ENCODE results near the gene C5.
"Not testable (repeated sequence)": the region's sequence is repeated elsewhere in the genome, so short reads cannot be mapped to it uniquely, and the experiment has no call there.

Gene C5

DNA sequence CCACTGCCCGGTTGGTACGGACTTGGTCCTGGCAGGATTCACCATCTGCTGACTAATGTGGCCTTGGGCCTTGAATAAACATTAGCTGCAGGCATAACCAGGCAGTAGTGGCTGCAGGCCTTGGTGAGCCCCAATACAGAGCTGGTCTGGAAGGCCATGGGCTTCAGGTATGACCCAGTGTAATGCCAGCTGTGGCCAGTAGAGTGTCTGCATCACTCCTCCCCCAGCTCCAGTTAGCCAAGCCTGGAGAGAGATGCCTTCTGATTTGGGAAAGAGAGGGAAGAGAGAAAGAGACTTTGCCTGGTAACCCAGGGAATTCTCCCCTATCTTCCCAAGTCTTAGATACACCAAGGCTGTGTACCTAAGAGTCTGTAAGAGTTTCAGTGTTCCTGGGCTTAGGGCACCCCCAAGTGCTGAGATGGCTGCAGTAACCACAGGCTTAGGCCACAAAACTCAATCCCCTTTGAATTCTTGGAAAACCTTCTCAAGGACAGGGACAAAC is 5.6 kb upstream of the C5 start:
- DNase-seq = no peak
- intact Hi-C loops (cut with DNase I) = loop anchor here (5.0 kb wide), 1 partner anchor 298 kb away; no protein-coding TSS in a partner anchor

DNA sequence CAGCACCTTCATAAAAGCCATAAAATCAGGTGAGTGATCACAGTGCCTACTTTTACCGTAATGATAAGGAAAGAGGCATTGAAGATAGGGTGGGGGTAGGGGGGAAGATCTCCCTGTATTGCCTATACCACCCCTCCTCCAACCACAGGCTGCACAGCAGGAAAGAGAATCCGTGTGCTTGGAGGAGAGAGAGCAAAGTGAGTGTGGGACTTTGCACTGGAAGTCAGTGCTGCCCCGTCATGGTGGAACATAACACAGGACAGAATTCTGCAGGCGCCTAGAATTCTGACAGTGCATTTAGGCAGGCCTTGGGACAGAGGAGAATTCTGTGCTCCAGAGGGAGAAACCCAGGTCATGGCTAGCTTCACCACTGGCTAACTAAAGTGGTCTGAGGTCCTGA is 3.5 kb upstream of the C5 start:
- intact Hi-C loops (cut with DNase I) = no loop called here

DNA sequence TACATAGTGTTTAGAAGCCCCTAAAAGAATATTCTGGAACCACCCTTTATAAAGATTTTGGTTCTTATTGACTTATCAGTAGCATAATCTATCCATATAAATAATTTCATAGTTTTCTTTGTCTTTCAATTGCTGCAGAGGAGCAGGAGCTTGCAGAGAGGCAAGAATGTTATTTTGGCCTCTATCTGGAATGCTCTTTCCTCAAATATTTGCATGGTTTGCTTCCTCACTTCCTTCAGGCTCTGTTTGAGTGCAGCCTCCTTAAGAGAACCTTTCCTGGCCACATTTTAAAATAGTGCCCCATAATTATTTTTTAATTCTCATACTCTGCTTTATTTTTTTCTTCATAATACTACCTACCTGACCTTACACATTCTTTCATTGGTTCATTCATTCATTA is 1.5 kb downstream of the C5 start:
- DNase-seq = no peak
- intact Hi-C loops (cut with DNase I) = no loop called here

More for the DNA sequence above, 3.5 kb upstream of the C5 start:
- DNase-seq = no peak

DNA sequence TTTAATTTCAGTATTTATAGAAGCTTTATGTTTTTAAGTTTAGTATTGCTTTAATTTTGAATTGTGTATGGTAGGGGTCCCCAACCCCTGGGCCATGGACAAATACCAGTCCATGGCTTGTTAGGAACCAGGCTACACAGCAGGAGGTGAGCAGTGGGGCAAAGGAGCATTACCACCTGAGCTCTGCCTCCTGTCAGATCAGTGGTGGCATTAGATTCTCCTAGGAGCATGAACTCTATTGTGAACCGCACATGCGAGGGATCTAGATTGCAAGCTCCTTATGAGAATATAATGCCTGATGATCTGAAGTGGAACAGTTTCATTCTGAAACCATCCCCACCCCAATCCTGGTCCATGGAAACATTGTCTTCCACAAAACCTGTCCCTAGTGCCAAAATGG is 1.9 kb downstream of the C5 start:
- DNase-seq = no peak
- intact Hi-C loops (cut with DNase I) = no loop called here

DNA sequence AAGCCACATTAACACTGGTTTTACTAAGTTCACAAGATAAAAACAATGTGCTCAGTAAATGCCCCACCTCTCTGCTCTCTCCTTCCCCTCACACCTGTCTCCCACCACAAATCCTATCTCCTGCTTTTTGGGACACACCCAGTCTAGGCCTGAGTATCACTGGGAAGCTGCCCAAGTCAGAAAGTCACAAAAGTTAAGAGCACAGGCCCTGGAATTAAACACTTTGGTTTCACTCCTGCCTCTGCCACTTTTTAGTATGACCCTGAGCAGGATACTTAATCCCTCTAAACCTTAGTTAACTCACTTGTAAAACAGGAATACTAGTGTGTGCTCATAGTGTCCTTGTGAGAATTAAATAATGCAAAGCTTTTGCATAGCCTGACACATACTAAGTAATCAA is 11.3 kb downstream of the C5 start:
- no peak for DNase-seq

DNA sequence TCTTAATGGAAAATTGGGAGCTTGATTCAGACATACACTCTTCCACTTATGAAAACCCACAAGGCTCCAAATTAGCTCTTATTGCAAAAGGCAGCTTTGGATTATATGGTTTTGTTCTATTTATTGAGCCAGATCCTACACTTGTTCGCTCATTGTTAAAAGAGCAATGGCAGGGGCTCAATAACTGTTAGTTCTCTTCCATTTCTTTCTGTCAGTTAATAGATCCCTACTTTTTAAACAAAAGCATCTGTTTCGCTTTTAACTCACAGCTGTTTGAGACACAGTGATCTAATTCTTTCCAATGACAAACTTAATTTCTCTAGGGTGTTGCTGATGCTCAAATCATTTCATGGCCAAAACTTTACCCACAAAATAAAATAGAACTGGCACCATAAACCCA is 11.7 kb downstream of the C5 start:
- intact Hi-C loops (cut with DNase I) = no loop called here
- no peak for DNase-seq

More for the DNA sequence above, 11.3 kb downstream of the C5 start:
- intact Hi-C loops (cut with DNase I) = no loop called here

DNA sequence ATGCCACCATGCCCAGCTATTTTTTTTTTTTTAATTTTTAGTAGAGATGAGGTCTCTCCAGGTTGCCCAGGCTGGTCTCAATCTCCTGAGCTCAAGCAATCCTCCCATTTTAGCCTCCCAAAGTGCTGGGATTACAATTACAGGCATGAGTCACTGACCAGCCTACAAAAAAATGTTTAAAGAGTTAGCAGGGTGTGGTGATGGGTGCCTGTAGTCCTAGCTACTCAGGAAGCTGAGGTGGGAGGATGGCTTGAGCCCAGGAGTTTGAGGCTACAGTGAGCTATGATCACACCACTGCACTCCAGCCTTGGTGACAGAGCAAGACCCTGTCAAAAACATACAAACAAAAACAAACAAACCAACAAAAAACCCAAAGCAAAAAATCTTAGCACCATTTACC is 14.4 kb downstream of the C5 start:
- intact Hi-C loops (cut with DNase I); DNase-seq: not testable (repeated sequence)

DNA sequence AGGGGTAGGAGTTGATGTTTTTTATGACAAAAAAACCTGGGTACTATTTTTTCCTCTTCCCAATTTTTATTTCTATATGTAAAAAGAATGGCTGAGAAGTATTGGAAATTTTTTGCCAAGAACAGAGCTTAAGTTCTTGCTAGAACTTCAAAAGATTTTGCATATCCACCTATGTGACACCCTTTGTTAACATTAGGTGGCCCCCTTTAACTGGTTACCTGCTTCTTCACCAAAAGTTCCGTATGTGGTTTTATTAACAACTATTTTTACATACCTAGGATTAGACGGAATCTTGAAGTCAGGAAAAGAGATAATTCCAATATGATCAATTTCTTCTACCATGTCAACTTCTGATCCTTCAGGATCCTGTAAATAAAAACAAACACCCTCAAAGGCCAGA is 15.5 kb downstream of the C5 start:
- DNase-seq = no peak
- intact Hi-C loops (cut with DNase I) = no loop called here

DNA sequence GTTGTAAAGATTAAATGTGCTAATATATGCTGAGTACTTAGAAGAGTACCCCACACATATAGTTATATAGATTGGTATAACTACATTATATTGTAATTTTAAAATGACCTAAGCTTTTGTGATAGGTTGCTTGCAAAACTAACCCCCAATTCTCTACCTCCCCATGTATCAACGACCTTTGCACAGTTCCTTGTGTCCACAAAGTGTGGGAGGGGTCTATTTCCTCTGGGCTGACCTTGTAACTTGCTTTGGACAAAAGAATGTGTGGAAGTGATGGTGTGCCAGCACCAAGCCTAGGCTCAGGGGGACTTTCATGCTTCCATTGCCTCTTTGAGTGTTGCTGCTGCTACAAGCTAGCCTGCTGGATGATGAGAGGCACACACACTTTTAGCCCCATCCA is 20.6 kb downstream of the C5 start:
- intact Hi-C loops (cut with DNase I) = no loop called here

DNA sequence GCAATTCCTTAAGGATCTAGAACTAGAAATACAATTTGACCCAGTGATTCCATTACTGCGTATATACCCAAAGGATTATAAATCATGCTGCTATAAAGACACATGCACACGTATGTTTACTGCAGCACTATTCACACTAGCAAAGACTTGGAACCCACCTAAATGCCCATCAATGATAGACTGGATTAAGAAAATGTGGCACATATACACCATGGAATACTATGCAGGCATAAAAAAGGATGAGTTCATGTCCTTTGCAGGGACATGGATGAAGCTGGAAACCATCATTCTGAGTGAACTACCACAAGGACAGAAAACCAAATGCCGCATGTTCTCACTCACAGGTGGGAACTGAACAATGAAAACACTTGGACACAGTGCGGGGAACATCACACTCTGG is 21.8 kb downstream of the C5 start:
- intact Hi-C loops (cut with DNase I); DNase-seq: not testable (repeated sequence)

More for the DNA sequence above, 20.6 kb downstream of the C5 start:
- no peak for DNase-seq

DNA sequence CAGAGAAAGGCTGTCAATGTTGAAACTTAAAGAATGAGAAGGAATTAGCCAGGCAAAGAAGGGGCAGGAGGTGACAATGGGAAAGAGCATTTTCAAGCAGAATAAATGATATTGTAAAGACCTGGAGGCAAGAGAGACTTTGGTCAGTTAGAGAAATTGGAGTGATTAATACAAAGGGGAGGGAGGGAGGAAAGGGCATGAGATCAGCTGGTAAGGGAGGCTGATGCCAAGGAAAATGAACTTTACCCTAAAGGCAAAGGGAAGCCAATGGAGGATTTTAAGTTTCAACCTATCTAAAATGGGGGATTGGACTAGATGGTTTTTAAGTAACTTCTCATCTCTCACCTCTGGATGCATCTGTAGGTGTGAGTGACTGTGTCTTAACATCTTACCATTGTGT is 23.3 kb downstream of the C5 start:
- no peak for DNase-seq
- intact Hi-C loops (cut with DNase I) = no loop called here

DNA sequence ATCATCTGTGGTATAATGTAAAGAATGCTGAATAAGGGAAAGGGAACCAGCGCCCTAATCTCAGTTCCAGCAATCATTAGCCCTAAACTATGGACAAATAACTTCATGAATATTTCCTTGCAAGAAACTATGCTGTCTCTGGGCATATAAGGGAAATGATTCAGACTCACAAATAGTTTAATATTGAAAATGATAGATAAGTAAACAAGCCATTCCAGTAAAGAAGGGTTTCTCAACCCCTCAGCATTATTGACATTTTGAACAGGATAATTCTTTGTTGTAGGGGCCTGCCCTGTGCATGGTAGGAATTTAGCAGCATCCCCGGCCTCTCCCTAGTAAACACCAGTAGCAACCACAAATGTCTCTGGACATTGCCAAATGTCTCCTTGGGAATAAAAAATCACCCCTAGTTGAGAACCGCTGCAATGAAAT is 23.8 kb downstream of the C5 start:
- intact Hi-C loops (cut with DNase I) = no loop called here
- DNase-seq = no peak

DNA sequence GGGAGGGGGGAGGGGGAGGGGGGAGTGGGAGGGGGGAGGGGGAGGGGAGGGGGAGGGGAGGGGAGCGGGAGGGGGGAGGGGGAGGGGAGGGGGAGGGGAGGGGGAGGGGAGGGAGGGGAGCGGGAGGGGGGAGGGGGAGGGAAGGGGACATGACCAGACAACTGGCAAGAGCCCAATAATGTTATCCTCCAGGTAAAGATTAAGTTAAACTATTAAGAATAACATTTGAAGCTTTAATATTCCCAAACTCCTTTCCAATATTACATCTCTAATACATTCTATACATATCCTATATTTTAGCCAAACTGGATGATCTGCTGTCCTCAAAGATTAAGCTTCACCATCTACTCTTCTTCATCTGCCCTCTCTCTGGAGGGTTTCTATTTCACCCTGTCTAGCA is 25.8 kb downstream of the C5 start:
- intact Hi-C loops (cut with DNase I) = no loop called here
- DNase-seq = no peak

DNA sequence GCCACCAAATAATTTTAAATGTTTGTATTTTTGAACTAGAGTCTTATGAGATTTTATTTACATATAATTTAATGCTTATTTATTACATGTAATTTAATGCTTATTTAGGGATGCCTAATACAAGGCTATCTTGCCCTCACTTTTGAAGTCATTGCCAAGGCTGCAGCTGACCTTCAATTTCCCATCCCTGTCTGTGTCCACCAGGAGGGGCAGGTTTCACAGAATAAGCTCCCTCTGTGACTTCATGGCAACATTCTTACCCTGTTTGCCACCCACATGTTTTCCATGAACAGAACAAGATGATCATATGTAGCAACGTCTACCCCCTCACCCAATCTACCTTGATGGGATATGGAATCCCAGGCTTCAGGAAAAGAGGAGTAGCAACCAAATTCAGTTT is 27.0 kb downstream of the C5 start:
- intact Hi-C loops (cut with DNase I) = no loop called here
- no peak for DNase-seq

DNA sequence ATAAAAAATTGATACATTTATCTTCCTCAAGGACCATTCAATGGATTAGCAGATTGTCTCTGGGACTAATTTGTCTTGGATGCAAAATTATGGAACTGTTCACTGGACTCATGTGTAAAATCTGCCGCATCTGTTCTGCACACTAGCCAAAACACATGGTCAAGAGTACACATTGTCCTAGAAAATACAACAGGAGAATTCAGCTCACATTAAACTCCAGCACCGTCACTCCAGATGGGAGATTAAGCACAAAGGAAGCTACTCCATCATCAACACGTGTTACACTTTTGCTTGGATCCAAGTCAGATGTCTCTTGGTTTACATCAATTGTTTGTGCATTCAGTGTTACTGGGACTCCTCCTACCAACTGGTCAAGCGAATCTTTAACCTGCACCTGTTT is 28.8 kb downstream of the C5 start:
- intact Hi-C loops (cut with DNase I) = no loop called here

DNA sequence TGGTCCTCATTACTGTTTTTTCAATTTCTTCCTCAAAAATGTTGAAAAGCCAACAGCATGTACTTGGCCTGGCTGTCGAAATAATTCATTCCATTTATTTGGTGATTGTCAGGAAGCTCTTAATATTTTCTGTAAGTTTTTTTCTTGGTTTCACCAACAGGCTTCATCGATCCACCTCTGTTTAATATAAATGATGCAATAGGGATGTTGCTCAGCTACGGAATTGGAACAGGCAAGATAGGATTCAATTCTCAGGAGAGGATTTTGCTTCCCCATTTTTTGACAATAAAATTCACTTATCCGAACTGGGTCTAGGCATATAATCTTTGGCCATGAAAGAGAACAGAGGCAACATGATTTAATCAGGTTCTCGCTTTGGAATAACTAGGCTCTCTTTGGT is 30.8 kb downstream of the C5 start:
- intact Hi-C loops (cut with DNase I) = no loop called here
- no peak for DNase-seq

More for the DNA sequence above, 28.8 kb downstream of the C5 start:
- DNase-seq = peak in 1 of 10 donors; percentile 8

DNA sequence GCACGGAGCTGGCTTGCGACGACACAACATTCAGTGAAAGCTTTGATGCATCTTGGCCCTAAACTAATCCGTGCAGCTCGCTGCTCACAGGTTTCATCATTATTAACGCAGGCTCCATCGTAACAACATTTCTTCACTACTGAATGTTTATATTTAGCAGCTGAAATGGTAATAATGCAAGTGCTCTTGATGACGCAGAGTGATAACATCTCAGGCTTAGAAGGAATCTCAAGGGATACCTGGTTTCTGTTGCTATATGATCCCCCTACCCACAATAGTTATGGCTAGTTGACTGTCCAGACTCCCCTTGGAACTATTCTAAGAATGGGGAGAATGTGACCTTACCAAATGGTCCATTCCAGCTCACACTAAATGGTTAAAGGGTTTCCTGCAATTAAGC is 36.2 kb downstream of the C5 start:
- intact Hi-C loops (cut with DNase I) = no loop called here
- no peak for DNase-seq

DNA sequence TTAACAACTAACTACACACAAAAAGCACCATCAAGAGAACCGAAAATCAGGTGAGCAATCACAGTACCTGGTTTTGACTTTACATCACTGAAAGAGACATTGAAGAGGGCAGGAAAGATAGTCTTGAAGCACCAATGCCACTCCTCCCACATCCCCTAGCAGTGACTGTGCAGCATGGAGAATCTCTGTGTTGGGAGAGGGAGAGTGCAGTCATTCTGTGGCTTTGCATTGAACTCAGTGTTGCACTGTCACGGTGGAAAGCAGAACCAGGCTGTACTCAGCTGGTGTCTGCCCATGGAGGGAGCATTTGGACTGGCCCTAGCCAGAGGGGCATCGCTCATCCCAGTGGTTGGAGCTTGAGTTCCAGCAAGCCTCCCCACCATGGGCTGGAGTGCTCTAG is 40.4 kb downstream of the C5 start:
- no peak for DNase-seq
- intact Hi-C loops (cut with DNase I) = no loop called here

DNA sequence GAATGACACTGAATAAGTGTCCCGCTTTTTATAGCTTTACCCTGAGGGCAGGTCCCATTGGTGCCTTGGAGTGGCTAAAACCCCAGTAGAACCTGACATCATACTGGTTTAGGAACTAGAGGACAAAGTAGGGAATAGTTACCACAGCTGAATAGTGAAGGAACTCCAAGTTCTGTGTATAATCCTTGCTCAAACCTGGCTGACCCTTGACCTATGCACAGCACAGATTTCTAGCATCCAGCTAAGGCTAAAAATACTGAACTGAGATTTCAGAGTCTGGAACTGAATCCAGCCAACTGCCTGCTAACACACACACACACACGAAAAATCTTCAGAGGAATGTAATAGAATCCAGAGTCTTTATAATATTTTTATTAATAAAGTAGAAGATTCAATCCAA is 50.8 kb downstream of the C5 start:
- DNase-seq = no peak
- intact Hi-C loops (cut with DNase I) = no loop called here

DNA sequence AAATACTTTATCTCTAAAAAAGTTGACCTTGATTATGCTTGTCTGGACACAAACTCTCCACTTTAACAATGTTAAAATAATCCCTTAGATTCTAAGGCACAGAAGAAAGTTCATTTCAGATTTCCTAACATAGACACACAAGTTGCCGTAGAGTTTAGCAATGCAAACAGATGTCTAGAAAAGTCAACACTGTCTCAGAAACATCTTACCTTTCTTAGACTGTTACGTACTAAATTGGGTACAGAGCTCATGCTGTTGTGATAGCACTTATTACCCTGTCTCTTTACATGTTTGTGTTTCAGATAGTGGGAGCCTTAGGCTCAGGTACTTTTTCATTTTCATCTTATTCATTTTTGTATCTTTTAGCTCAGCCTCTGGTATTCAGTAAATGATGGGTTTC is 52.0 kb downstream of the C5 start:
- intact Hi-C loops (cut with DNase I) = no loop called here
- no peak for DNase-seq

DNA sequence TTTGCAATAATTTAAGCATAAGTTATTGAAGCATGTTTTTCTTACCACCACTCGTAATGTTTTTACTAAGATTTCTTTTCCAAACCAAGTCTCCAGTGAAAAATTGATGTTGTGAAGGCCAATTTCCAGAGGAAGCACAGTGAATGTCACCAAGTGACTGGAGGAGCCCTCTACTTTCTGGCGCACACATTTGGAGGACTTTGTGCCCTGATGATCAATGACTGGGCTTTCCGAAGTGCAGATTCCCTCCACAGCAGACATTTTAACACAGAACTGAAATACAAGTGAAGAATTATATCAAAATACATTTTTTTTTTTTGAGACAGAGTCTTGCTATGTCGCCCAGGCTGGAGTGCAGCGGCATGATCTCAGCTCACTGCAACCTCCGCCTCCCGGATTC is 52.6 kb downstream of the C5 start:
- intact Hi-C loops (cut with DNase I) = no loop called here
- no peak for DNase-seq

DNA sequence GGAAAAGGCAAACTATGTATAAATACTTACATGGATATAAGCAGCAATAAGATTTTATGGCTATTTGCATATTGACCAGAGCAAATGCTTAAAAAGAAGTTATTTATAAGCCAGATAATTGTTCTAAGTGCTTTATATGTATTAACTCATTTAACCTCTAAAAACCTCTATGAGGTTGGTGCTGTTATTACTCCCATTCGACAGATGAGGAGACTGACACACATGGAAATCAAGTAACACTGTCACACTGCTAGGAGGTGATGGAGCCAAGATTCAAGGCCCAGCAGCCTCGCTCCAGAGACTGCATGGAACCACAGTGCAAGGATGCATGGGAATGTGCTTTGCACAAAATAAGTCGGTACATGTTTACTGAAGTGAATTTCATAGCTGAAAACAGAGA is 53.7 kb downstream of the C5 start:
- no peak for DNase-seq
- intact Hi-C loops (cut with DNase I) = no loop called here

DNA sequence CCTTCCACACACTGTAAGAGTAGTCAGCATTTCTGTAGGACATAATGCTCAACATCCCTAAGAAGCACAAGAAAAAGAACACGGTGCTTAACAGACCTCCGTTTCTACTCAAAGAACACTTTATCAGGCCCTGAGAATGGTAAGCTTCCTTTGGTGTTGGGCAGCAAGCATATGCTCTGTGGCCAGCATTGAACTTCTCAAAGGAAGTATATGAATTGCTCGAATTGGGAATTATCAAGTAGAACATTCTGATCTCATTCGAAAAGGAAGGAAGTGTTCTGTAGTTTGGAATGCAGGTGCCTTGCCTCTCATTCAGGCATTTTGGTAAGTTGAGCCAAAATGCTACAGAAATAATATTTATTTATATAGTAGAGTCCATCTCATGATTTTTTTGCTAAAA is 61.0 kb downstream of the C5 start:
- DNase-seq = no peak
- intact Hi-C loops (cut with DNase I) = loop anchor here (5.0 to 10.0 kb wide), 2 partner anchors 73 to 416 kb away; no protein-coding TSS in a partner anchor
